NT2/D1 (cell line): ENCODE data around the gene TDRD3.

Source experiments
- DNase-seq: peaks from one replicate; pipeline ENCODE4 v3.0.0-alpha.2; 2011; ENCODE audit warnings: low read depth, low spot score
- H3K27me3 ChIP-seq: 2 replicates; pipeline ENCODE4 v1.6.0; 2011; ENCODE audit warnings: mild to moderate bottlenecking; ENCODE audit not compliant: insufficient read length, insufficient read depth
- H3K36me3 ChIP-seq: 2 replicates; pipeline ENCODE4 v1.6.1; 2011; ENCODE audit warnings: mild to moderate bottlenecking, low read length, mixed read lengths; ENCODE audit not compliant: insufficient read depth, insufficient read length
- H3K4me1 ChIP-seq: 2 replicates; pipeline ENCODE4 v1.5.1; 2011; ENCODE audit not compliant: insufficient read depth, insufficient read length
- H3K4me3 ChIP-seq: 2 replicates; pipeline ENCODE4 v1.5.1; 2011; ENCODE audit warnings: low read depth; ENCODE audit not compliant: insufficient read length
- H3K9ac ChIP-seq: 2 replicates; pipeline ENCODE4 v1.6.0; 2011; ENCODE audit warnings: low read depth; ENCODE audit not compliant: insufficient read length
- H3K9me3 ChIP-seq: 2 replicates; pipeline ENCODE4 v1.5.1; 2011; ENCODE audit warnings: mild to moderate bottlenecking, low read length; ENCODE audit not compliant: insufficient read depth
- SUZ12 ChIP-seq: IDR thresholded peaks from 2 replicates; pipeline ENCODE4 v1.6.1; 2011; ENCODE audit not compliant: insufficient read length, insufficient read depth; ENCODE audit errors: extremely low read depth
- YY1 ChIP-seq: IDR thresholded peaks from 2 replicates; pipeline ENCODE4 v1.6.1; 2011; ENCODE audit not compliant: insufficient read length, insufficient read depth
- ZNF274 ChIP-seq: IDR thresholded peaks from 2 replicates; pipeline ENCODE4 v1.6.1; 2011; ENCODE audit warnings: mild to moderate bottlenecking, low read depth, low read length

Gene TDRD3

DNA sequence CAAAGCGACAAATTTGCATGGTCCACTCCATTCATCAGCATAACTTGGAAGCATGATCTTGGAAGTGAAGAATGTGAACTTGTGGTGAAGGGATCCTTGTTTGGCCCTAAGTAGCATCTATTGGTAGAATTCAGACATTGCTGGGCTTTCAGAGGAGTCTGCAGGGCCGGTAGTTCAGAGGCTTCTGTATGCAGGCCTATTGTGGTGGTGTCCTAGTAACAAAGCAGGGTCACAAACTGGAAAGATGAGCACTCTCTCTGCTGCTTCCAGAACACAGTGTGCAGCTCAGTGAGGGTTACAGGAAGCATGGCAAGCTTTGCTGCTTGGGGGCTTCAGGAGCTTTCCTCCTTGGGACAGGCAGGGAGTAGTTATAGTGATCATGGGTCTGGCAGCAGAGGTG lies 206.0 kb downstream of the TDRD3 start:
- DNase-seq, result no peak
- Histone ChIP-seq H3K27me3 (no peaks in the 10 kb centered on the region), H3K4me3 (no peak overlapping the region), H3K36me3 (no peaks in the 10 kb centered on the region), H3K4me1 (no peaks in the 10 kb centered on the region), H3K9ac (no peak overlapping the region), H3K9me3 (no peaks in the 10 kb centered on the region)
- TF ChIP-seq ZNF274 (no peak), YY1 (no peak), SUZ12 (no peak)

DNA sequence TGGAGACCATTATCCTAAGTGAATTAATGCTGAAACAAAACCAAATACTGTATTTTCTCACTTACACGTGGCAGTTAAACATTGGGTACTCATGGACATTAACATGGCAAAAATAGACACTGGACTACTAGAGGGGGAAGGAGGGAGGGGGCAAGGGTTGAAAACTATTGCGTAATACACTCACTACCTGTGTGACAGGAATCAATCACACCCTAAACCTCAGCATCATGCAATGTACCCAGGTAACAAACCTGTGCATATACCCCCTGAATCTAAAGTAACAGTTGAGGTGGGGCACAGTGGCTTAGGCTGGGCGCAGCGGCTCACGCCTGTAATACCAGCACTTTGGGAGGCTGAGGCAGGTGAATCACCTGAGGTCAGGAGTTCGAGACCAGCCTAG lies 207.0 kb downstream of the TDRD3 start:
- H3K9ac ChIP-seq, result no peak overlapping the region
- no peak for TF ChIP-seq YY1
- TF ChIP-seq SUZ12, result no peak
- TF ChIP-seq ZNF274, result no peak
- H3K36me3 ChIP-seq, result no peaks in the 10 kb centered on the region
- H3K4me1 ChIP-seq, result no peaks in the 10 kb centered on the region
- H3K9me3 ChIP-seq, result no peaks in the 10 kb centered on the region
- no peaks in the 10 kb centered on the region for H3K27me3 ChIP-seq
- DNase-seq, result no peak
- H3K4me3 ChIP-seq, result no peak overlapping the region

GRCh38 chr13:60608954-60609353 lies 211.9 kb downstream of the TDRD3 start:
- Histone ChIP-seq H3K4me3 (no peak overlapping the region), H3K36me3 (no peaks in the 10 kb centered on the region), H3K9me3 (no peaks in the 10 kb centered on the region), H3K9ac (no peak overlapping the region), H3K27me3 (no peaks in the 10 kb centered on the region), H3K4me1 (no peaks in the 10 kb centered on the region)
- DNase-seq, result no peak
- TF ChIP-seq YY1 (no peak), ZNF274 (no peak), SUZ12 (no peak)

- DNase-seq, result no peak
- TF ChIP-seq YY1, result no peak
- no peak for TF ChIP-seq ZNF274
- TF ChIP-seq SUZ12, result no peak
- H3K9ac ChIP-seq, result no peak overlapping the region
- no peaks in the 10 kb centered on the region for H3K36me3 ChIP-seq
- H3K4me3 ChIP-seq, result no peak overlapping the region
- no peaks in the 10 kb centered on the region for H3K4me1 ChIP-seq
- no peaks in the 10 kb centered on the region for H3K27me3 ChIP-seq
- no peaks in the 10 kb centered on the region for H3K9me3 ChIP-seq
Measured at GRCh38 chr13:60611523-60611922, 214.5 kb downstream of the TDRD3 start.

DNA sequence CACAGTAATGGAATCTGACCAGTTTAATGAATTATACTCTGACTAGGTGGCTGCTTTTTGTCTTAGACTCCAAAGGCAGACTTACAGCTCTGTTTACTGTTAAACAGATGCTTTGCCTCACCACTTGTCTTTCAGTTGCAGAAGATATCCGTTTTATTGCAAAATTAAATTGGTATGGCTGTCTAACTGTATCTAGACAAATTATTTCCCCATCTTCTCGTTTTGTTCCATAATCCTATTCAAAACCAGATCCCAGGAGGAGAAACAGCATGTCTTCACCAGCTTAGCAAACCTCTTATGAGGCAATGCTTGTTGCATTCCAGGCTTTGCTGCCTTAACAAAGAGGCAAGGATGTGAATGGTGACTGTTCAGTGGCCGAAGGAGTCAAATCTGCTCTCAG lies 215.6 kb downstream of the TDRD3 start:
- Histone ChIP-seq H3K36me3 (no peaks in the 10 kb centered on the region), H3K27me3 (no peaks in the 10 kb centered on the region), H3K9me3 (no peaks in the 10 kb centered on the region), H3K4me3 (no peak overlapping the region), H3K9ac (no peak overlapping the region), H3K4me1 (no peaks in the 10 kb centered on the region)
- DNase-seq, result no peak
- no peak for TF ChIP-seq ZNF274
- no peak for TF ChIP-seq YY1
- TF ChIP-seq SUZ12, result no peak

DNA sequence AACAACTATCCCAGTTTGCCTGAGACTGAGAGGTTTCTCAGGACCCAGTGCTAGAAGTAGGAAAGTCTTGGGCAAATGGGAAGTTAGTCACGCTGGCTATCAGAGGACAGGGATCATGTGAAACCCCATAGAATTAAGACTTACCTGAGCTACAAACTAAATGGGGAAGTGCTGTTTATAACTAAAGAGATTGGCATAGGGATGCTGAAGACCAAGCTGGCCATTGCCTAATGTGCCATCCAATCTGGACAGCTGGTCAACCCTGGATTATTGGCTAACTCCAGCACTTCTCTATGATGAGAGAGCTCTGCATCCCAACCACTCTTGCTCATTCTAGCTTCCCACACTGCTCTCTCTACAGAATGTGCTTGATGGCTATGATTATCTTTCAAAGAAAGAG lies 216.1 kb downstream of the TDRD3 start:
- no peak overlapping the region for H3K4me3 ChIP-seq
- H3K4me1 ChIP-seq, result no peaks in the 10 kb centered on the region
- no peak for DNase-seq
- H3K36me3 ChIP-seq, result no peaks in the 10 kb centered on the region
- no peaks in the 10 kb centered on the region for H3K27me3 ChIP-seq
- no peak overlapping the region for H3K9ac ChIP-seq
- TF ChIP-seq SUZ12 (no peak), YY1 (no peak), ZNF274 (no peak)
- H3K9me3 ChIP-seq, result no peaks in the 10 kb centered on the region

- DNase-seq, result peak; percentile 27
- TF ChIP-seq SUZ12 (no peak), ZNF274 (no peak), YY1 (no peak)
- H3K36me3 ChIP-seq, result no peaks in the 10 kb centered on the region
- H3K9me3 ChIP-seq, result no peaks in the 10 kb centered on the region
- H3K27me3 ChIP-seq, result no peaks in the 10 kb centered on the region
- H3K4me3 ChIP-seq, result no peak overlapping the region
- no peaks in the 10 kb centered on the region for H3K4me1 ChIP-seq
- no peak overlapping the region for H3K9ac ChIP-seq
Measured at GRCh38 chr13:60617991-60618733, 221.1 kb downstream of the TDRD3 start.

GRCh38 chr13:60619461-60619860 lies 222.4 kb downstream of the TDRD3 start:
- DNase-seq, result no peak
- Histone ChIP-seq H3K27me3 (no peaks in the 10 kb centered on the region), H3K9ac (no peak overlapping the region), H3K4me3 (no peak overlapping the region), H3K9me3 (no peaks in the 10 kb centered on the region), H3K36me3 (no peaks in the 10 kb centered on the region), H3K4me1 (no peaks in the 10 kb centered on the region)
- no peak for TF ChIP-seq YY1
